Caco-2 (cell line): ENCODE measurements around the gene MBD5. TPM values are rescaled to one million over a fixed set of nuclear protein-coding genes. Genes with fewer than 3 reads are reported as not detected.

Source experiments
- BruUV-seq: library from RNA; stranded (reverse); fragments of 400-500 nt; replicated peaks from 2 replicates; lab custom pipeline; 2021; lab: Mats Ljungman, UMichigan
- CTCF ChIA-PET: fragments of 300-600 bp; sonication (Branson Sonifier 250); formaldehyde crosslinking; loops from one replicate; lab custom pipeline; 2022; ENCODE audit warnings: antibody characterized with exemption; lab: Charles Lee
- POLR2A ChIA-PET: fragments of 300-600 bp; sonication (Branson Sonifier 250); formaldehyde crosslinking; loops from one replicate; lab custom pipeline; 2022; ENCODE audit warnings: antibody characterized with exemption; lab: Charles Lee
- DNase-seq, 2 experiments: peaks; one replicate each; pipeline versions ENCODE4 v3.0.0 to v3.0.0-alpha.2; 2020 to 2022
- H3K27me3 ChIP-seq: replicated peaks from 2 replicates; pipeline ENCODE4 v1.6.0; 2011; ENCODE audit warnings: low read length; ENCODE audit not compliant: control insufficient read depth, insufficient read depth
- H3K36me3 ChIP-seq: 2 replicates; pipeline ENCODE4 v1.5.1; 2011; ENCODE audit warnings: low read length; ENCODE audit not compliant: control insufficient read depth, insufficient read depth
- H3K4me1 ChIP-seq: fragments of 250-450 bp; sonication (Bioruptor Pico); 2 replicates; pipeline ENCODE4 v1.5.1; 2020; ENCODE audit warnings: mild to moderate bottlenecking
- H3K4me3 ChIP-seq: 2 replicates; pipeline ENCODE4 v1.5.1; 2011; ENCODE audit warnings: low read depth, mild to moderate bottlenecking, control low read depth, low read length
- H3K9me3 ChIP-seq: fragments of 250-450 bp; sonication (Bioruptor Pico); 2 replicates; pipeline ENCODE4 v1.5.1; 2020; ENCODE audit warnings: mild to moderate bottlenecking, moderate library complexity
- H3K27ac Mint-ChIP-seq: one replicate; pipeline ENCODE4 v1.8.0; 2022; ENCODE audit warnings: mixed read lengths; ENCODE audit not compliant: unreplicated experiment
- H3K27me3 Mint-ChIP-seq: one replicate; pipeline ENCODE4 v1.8.0; 2022; ENCODE audit warnings: mixed read lengths; ENCODE audit not compliant: insufficient read depth, unreplicated experiment
- H3K36me3 Mint-ChIP-seq: one replicate; pipeline ENCODE4 v1.8.0; 2022; ENCODE audit warnings: mild to moderate bottlenecking, mixed read lengths; ENCODE audit not compliant: insufficient read depth, unreplicated experiment
- H3K4me1 Mint-ChIP-seq: one replicate; pipeline ENCODE4 v1.8.0; 2022; ENCODE audit warnings: low read depth, mixed read lengths; ENCODE audit not compliant: unreplicated experiment
- H3K4me3 Mint-ChIP-seq: one replicate; pipeline ENCODE4 v1.8.0; 2022; ENCODE audit warnings: mild to moderate bottlenecking, moderate library complexity, mixed read lengths; ENCODE audit not compliant: unreplicated experiment
- H3K9me3 Mint-ChIP-seq: one replicate; pipeline ENCODE4 v1.8.0; 2022; ENCODE audit warnings: mixed read lengths; ENCODE audit not compliant: unreplicated experiment
- CTCF ChIP-seq, 2 experiments: fragments of 200-600 bp in 1 of 2; IDR thresholded peaks; 1 replicate in 1 of 2; 2 replicates in 1 of 2; pipeline versions ENCODE4 v1.5.1 to v1.8.0; 2011 to 2022; ENCODE audit warnings: antibody characterized with exemption in 1 of 2, control low read depth in 1 of 2, inconsistent platforms in 1 of 2, low read depth in 1 of 2, low read length in 1 of 2, mild to moderate bottlenecking in 1 of 2, moderate library complexity in 1 of 2; ENCODE audit not compliant: insufficient read depth in 1 of 2, severe bottlenecking in 1 of 2, unreplicated experiment in 1 of 2
- intact Hi-C: fragments of 100-400 bp; cut with micrococcal nuclease; formaldehyde crosslinking; loops from one replicate; pipeline ENCODE4 v1.10.0; 2022; ENCODE audit not compliant: unreplicated experiment
- total RNA-seq: library from RNA; stranded (reverse); gene quantifications from 2 replicates; pipeline ENCODE4 v1.2.3, GENCODE V29; 2022

Gene MBD5
- total RNA-seq, 1 experiment from 2014 or later: 23.7 TPM

DNA sequence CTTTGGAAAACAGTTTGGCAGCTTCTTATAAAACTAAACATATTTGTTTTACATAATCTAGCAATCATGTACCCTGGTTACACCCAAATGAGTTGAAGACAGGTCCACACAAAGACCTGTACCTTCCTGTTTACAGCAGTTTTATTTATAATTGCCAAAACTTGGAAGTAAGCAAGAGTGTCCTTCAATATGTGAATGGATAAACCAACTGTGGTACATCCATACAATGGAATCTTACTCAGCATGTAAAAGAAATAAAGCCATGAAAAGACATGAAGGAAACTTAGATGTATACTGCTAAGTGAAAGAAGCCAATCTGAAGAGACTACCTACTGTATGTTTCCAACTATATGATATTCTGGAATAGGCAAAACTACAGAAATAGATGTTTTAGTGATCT, 24.1 kb upstream of the MBD5 start:
- Histone ChIP-seq H3K27me3 (no peaks in the 10 kb centered on the region), H3K4me1 (no peaks in the 10 kb centered on the region), H3K4me3 (no peak overlapping the region), H3K9me3 (no peaks in the 10 kb centered on the region), H3K36me3 (peaks cover 1% of the 10 kb centered on the region)
- BruUV-seq: no TSS peak
- POLR2A ChIA-PET: no interaction called here
- H3K4me1 Mint-ChIP-seq: peaks cover 5% of the 10 kb centered on the region
- H3K27me3 Mint-ChIP-seq: no peaks in the 10 kb centered on the region
- no peak overlapping the region for H3K27ac Mint-ChIP-seq
- intact Hi-C loops: no loop called here
- no peak for TF ChIP-seq CTCF (IDR thresholded peaks at IDR 0.05; ENCODE audit: insufficient read depth in 1 of 2, low read depth in 1 of 2, low read length in 1 of 2, severe bottlenecking in 1 of 2, unreplicated experiment in 1 of 2)
- CTCF ChIA-PET: no interaction called here
- no peak overlapping the region for H3K4me3 Mint-ChIP-seq
- peaks cover 7% of the 10 kb centered on the region for H3K9me3 Mint-ChIP-seq
- peaks cover 5% of the 10 kb centered on the region for H3K36me3 Mint-ChIP-seq
- no peak for DNase-seq

- Mint-ChIP-seq H3K36me3 (peaks cover 5% of the 10 kb centered on the region), H3K4me3 (no peak overlapping the region), H3K27me3 (no peaks in the 10 kb centered on the region), H3K9me3 (peaks cover 20% of the 10 kb centered on the region), H3K27ac (no peak overlapping the region), H3K4me1 (peaks cover 6% of the 10 kb centered on the region)
- intact Hi-C loops: no loop called here
- no peak for TF ChIP-seq CTCF (IDR thresholded peaks at IDR 0.05; ENCODE audit: insufficient read depth in 1 of 2, low read depth in 1 of 2, low read length in 1 of 2, severe bottlenecking in 1 of 2, unreplicated experiment in 1 of 2)
- Histone ChIP-seq H3K4me3 (no peak overlapping the region), H3K27me3 (no peaks in the 10 kb centered on the region), H3K9me3 (peaks cover 2% of the 10 kb centered on the region; the same call in 1 of the 2 replicates), H3K4me1 (no peaks in the 10 kb centered on the region), H3K36me3 (peaks cover 1% of the 10 kb centered on the region)
- DNase-seq: no peak
- ChIA-PET POLR2A (no interaction called here), CTCF (no interaction called here)
- BruUV-seq: no TSS peak
These were observed 22.7 kb upstream of the MBD5 start for GRCh38 chr2:147998203-147998602.

DNA sequence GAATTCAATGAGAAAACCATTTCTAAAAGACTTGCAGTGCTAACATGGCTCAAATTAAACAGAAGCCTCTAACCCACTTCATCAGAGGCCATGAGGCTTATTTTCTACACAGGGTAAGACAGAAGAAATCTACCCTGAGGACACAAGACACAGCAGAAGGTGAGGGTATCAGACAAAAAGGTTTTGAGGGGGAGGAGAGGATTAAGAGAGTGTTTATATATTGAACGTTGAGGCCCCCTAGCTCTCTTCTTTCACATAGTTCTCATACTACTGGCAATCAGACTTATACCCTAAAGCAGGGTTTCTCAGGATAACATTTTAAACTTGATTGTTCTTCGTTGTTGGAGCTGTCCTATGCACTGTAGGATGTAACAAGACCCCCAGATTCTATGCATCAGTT, 21.8 kb upstream of the MBD5 start:
- peaks cover 6% of the 10 kb centered on the region for H3K4me1 Mint-ChIP-seq
- BruUV-seq: no TSS peak
- no peaks in the 10 kb centered on the region for H3K27me3 Mint-ChIP-seq
- no peak for TF ChIP-seq CTCF (IDR thresholded peaks at IDR 0.05; ENCODE audit: insufficient read depth in 1 of 2, low read depth in 1 of 2, low read length in 1 of 2, severe bottlenecking in 1 of 2, unreplicated experiment in 1 of 2)
- peaks cover 1% of the 10 kb centered on the region for H3K36me3 ChIP-seq
- no peak overlapping the region for H3K27ac Mint-ChIP-seq
- ChIA-PET CTCF (no interaction called here), POLR2A (interaction anchor here (0.6 kb wide), 1 partner anchor 734 kb away, joined by 4 read pairs; no protein-coding TSS in a partner anchor)
- H3K4me3 ChIP-seq: no peak overlapping the region
- H3K9me3 Mint-ChIP-seq: peaks cover 27% of the 10 kb centered on the region
- DNase-seq: no peak
- no peaks in the 10 kb centered on the region for H3K27me3 ChIP-seq
- H3K9me3 ChIP-seq: peaks cover 2% of the 10 kb centered on the region; the same call in 1 of the 2 replicates
- intact Hi-C loops: no loop called here
- H3K4me1 ChIP-seq: no peaks in the 10 kb centered on the region
- H3K36me3 Mint-ChIP-seq: peaks cover 5% of the 10 kb centered on the region
- H3K4me3 Mint-ChIP-seq: no peak overlapping the region
